Measurements from ENCODE around the gene DYNC1I2.
"Not testable (repeated sequence)": the region's sequence is repeated elsewhere in the genome, so short reads cannot be mapped to it uniquely, and the experiment has no call there.

The DYNC1I2 gene

GRCh38 chr2:171761176-171761575, 73.9 kb downstream of the DYNC1I2 start:
- not testable (repeated sequence) for DNase-seq

GRCh38 chr2:171762879-171763573, 75.8 kb downstream of the DYNC1I2 start:
- DNase-seq = no peak
- in situ Hi-C loops (cut with MboI; ENCODE audit: low pct_unique_long_range_greater_than_20kb, low sequenced_read_pairs) = no loop called here

More at GRCh38 chr2:171761176-171761575, 73.9 kb downstream of the DYNC1I2 start:
- in situ Hi-C loops (cut with MboI; ENCODE audit: low pct_unique_long_range_greater_than_20kb, low sequenced_read_pairs) = not testable (repeated sequence)

- in situ Hi-C loops (cut with MboI; ENCODE audit: low pct_unique_long_range_greater_than_20kb, low sequenced_read_pairs) = no loop called here
Observed at GRCh38 chr2:171763602-171764001, 76.3 kb downstream of the DYNC1I2 start.

GRCh38 chr2:171771463-171771862, 84.2 kb downstream of the DYNC1I2 start:
- in situ Hi-C loops (cut with MboI; ENCODE audit: low pct_unique_long_range_greater_than_20kb, low sequenced_read_pairs) = no loop called here
- no peak for DNase-seq

More at GRCh38 chr2:171763602-171764001, 76.3 kb downstream of the DYNC1I2 start:
- no peak for DNase-seq

- DNase-seq = no peak
Observed at GRCh38 chr2:171772373-171772772, 85.1 kb downstream of the DYNC1I2 start.

GRCh38 chr2:171774581-171774980, 87.3 kb downstream of the DYNC1I2 start:
- DNase-seq = not testable (repeated sequence)

More at GRCh38 chr2:171772373-171772772, 85.1 kb downstream of the DYNC1I2 start:
- in situ Hi-C loops (cut with MboI; ENCODE audit: low pct_unique_long_range_greater_than_20kb, low sequenced_read_pairs) = no loop called here

GRCh38 chr2:171778515-171778914, 91.2 kb downstream of the DYNC1I2 start:
- no peak for DNase-seq
- in situ Hi-C loops (cut with MboI; ENCODE audit: low pct_unique_long_range_greater_than_20kb, low sequenced_read_pairs) = no loop called here

More at GRCh38 chr2:171774581-171774980, 87.3 kb downstream of the DYNC1I2 start:
- in situ Hi-C loops (cut with MboI; ENCODE audit: low pct_unique_long_range_greater_than_20kb, low sequenced_read_pairs) = not testable (repeated sequence)

GRCh38 chr2:171785450-171785849, 98.2 kb downstream of the DYNC1I2 start:
- in situ Hi-C loops (cut with MboI; ENCODE audit: low pct_unique_long_range_greater_than_20kb, low sequenced_read_pairs) = no loop called here
- DNase-seq = no peak

GRCh38 chr2:171787333-171788072, 100.2 kb downstream of the DYNC1I2 start:
- DNase-seq = no peak
- in situ Hi-C loops (cut with MboI; ENCODE audit: low pct_unique_long_range_greater_than_20kb, low sequenced_read_pairs) = no loop called here

GRCh38 chr2:171788316-171788993, 101.2 kb downstream of the DYNC1I2 start:
- no peak for DNase-seq
- in situ Hi-C loops (cut with MboI; ENCODE audit: low pct_unique_long_range_greater_than_20kb, low sequenced_read_pairs) = no loop called here

- in situ Hi-C loops (cut with MboI; ENCODE audit: low pct_unique_long_range_greater_than_20kb, low sequenced_read_pairs) = no loop called here
- DNase-seq = no peak
Observed at GRCh38 chr2:171789956-171790355, 102.7 kb downstream of the DYNC1I2 start.

- in situ Hi-C loops (cut with MboI; ENCODE audit: low pct_unique_long_range_greater_than_20kb, low sequenced_read_pairs) = no loop called here
- DNase-seq = no peak
Observed at GRCh38 chr2:171791361-171791760, 104.1 kb downstream of the DYNC1I2 start.

GRCh38 chr2:171792157-171792556, 104.9 kb downstream of the DYNC1I2 start:
- in situ Hi-C loops (cut with MboI; ENCODE audit: low pct_unique_long_range_greater_than_20kb, low sequenced_read_pairs) = no loop called here
- DNase-seq = no peak

- no peak for DNase-seq
- in situ Hi-C loops (cut with MboI; ENCODE audit: low pct_unique_long_range_greater_than_20kb, low sequenced_read_pairs) = no loop called here
Observed at GRCh38 chr2:171792886-171793580, 105.8 kb downstream of the DYNC1I2 start.

- peak; percentile 46 for DNase-seq
- in situ Hi-C loops (cut with MboI; ENCODE audit: low pct_unique_long_range_greater_than_20kb, low sequenced_read_pairs) = no loop called here
Observed at GRCh38 chr2:171793691-171794678, 106.7 kb downstream of the DYNC1I2 start.

GRCh38 chr2:171794918-171795317, 107.6 kb downstream of the DYNC1I2 start:
- in situ Hi-C loops (cut with MboI; ENCODE audit: low pct_unique_long_range_greater_than_20kb, low sequenced_read_pairs) = no loop called here
- no peak for DNase-seq
